CD4-positive, alpha-beta T cell (primary cell): ENCODE measurements around the gene CFLAR. TPM values are rescaled to one million over a fixed set of nuclear protein-coding genes. Genes with fewer than 3 reads are reported as not detected.
"Not testable (repeated sequence)": the region's sequence is repeated elsewhere in the genome, so short reads cannot be mapped to it uniquely, and the experiment has no call there.

Source experiments
- ATAC-seq: fragments of 200-7000 bp; cut with Tn5 transposase; one replicate; pipeline ENCODE4 v1.10.0; 2022; ENCODE audit warnings: mild to moderate bottlenecking; ENCODE audit not compliant: poor library complexity
- CTCF ChIA-PET: fragments of 350-600 bp; sonication (Branson Sonifier 250); formaldehyde crosslinking; loops from one replicate; lab custom pipeline; 2021; ENCODE audit warnings: antibody characterized with exemption, inconsistent platforms; lab: Charles Lee
- POLR2A ChIA-PET: fragments of 350-600 bp; sonication (Branson Sonifier 250); formaldehyde crosslinking; loops from one replicate; lab custom pipeline; 2021; ENCODE audit warnings: antibody characterized with exemption, inconsistent platforms; lab: Charles Lee
- DNase-seq, 14 experiments: peaks; one replicate each; pipeline ENCODE4 v3.0.0-alpha.2; 2013 to 2020; ENCODE audit warnings: mixed read lengths in 2 of 14
- H3K27ac ChIP-seq, 2 donors: one replicate each; pipeline versions ENCODE4 v1.5.1 to v1.7.0; 2013; ENCODE audit warnings: low read length in 2 of 2, low read depth in 1 of 2, mild to moderate bottlenecking in 1 of 2
- H3K27me3 ChIP-seq, 2 experiments: 1 replicate in 1 of 2; 2 replicates in 1 of 2; pipeline versions ENCODE4 v1.6.1 to v1.7.0; 2013; ENCODE audit warnings: low read length in 2 of 2, control low read depth in 1 of 2, mild to moderate bottlenecking in 1 of 2, moderate library complexity in 1 of 2; ENCODE audit not compliant: insufficient read depth in 2 of 2, control insufficient read depth in 1 of 2
- H3K36me3 ChIP-seq: one replicate; pipeline ENCODE4 v1.6.1; 2013; ENCODE audit warnings: low read length, control low read depth; ENCODE audit not compliant: insufficient read depth
- H3K4me1 ChIP-seq: one replicate; pipeline ENCODE4 v1.6.1; 2013; ENCODE audit warnings: low read length, control low read depth; ENCODE audit not compliant: insufficient read depth
- H3K4me3 ChIP-seq: one replicate; pipeline ENCODE4 v1.5.1; 2013; ENCODE audit warnings: mild to moderate bottlenecking, low read length, moderate library complexity
- H3K9me3 ChIP-seq, 2 experiments: 1 replicate in 1 of 2; 2 replicates in 1 of 2; pipeline versions ENCODE4 v1.6.1 to v1.7.0; 2013; ENCODE audit warnings: low read length in 2 of 2, mild to moderate bottlenecking in 2 of 2, control low read depth in 1 of 2, moderate library complexity in 1 of 2; ENCODE audit not compliant: control insufficient read depth in 1 of 2, insufficient read depth in 1 of 2
- H3K27ac Mint-ChIP-seq: one replicate; pipeline ENCODE4 v1.8.0; 2020; ENCODE audit warnings: mixed read lengths
- H3K27me3 Mint-ChIP-seq: one replicate; pipeline ENCODE4 v1.8.0; 2021; ENCODE audit warnings: mixed read lengths
- H3K36me3 Mint-ChIP-seq: one replicate; pipeline ENCODE4 v1.8.0; 2021; ENCODE audit warnings: low read depth, mixed read lengths
- H3K4me1 Mint-ChIP-seq: one replicate; pipeline ENCODE4 v1.8.0; 2021; ENCODE audit warnings: low read depth, mixed read lengths
- H3K4me3 Mint-ChIP-seq: one replicate; pipeline ENCODE4 v1.8.0; 2020; ENCODE audit warnings: mild to moderate bottlenecking, mixed read lengths
- H3K9me3 Mint-ChIP-seq: one replicate; pipeline ENCODE4 v1.8.0; 2020; ENCODE audit warnings: mixed read lengths
- CTCF ChIP-seq: fragments of 200-600 bp; IDR thresholded peaks from one replicate; pipeline ENCODE4 v1.8.0; 2022; ENCODE audit warnings: antibody characterized with exemption, mild to moderate bottlenecking
- intact Hi-C, 2 experiments: fragments of 100-400 bp; cut with DNase I in 1 of 2; cut with micrococcal nuclease in 1 of 2; formaldehyde crosslinking; loops; one replicate each; pipeline versions ENCODE4 v1.15.1 to v1.9.0; 2023 to 2025; cut with DNase I, micrococcal nuclease
- total RNA-seq, 174 experiments: library from RNA in 2 of 174; stranded (reverse) in 2 of 174; gene quantifications; one replicate each; pipeline ENCODE4 v1.2.3 and lab custom pipeline; 2021 to 2026

The CFLAR gene
- total RNA-seq, 2 experiments from 2014 or later: 178 to 181 TPM

DNA sequence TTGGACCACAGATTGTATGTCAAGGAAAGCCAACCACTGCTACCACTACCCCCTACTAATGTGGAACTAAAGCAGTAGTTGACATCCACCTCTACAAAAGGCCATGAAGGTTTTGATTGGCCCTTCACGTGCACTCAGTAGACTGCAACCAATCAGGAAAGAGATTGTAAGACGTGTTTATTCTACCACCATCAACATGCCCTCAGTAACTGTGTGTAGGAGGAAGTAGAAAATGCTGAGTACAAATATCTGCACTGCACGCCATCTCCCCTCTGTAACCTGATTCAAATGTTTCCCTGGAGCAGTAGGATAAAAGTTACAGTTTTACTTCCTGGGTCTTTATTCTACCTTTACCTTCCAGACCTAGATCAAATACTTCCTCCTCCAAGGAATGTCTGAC, 64.0 kb downstream of the CFLAR start:
- intact Hi-C loops: loop anchor here (5.0 kb wide), 3 partner anchors 92 to 997 kb away; no protein-coding TSS in a partner anchor

GRCh38 chr2:201182650-201183364, 66.8 kb downstream of the CFLAR start, which contains the start of gene CASP10:
Gene CASP10, plus strand, starts transcription at chr2:201183141. Its CDS starts 2,637 bp downstream, at chr2:201185778.
- peak within 1 kb of the TSS; percentile 62 to 69 for H3K27ac ChIP-seq
- peak within 1 kb of the TSS; percentile 91 for H3K27ac Mint-ChIP-seq
- peak within 1 kb of the TSS; percentile 77 for H3K4me3 ChIP-seq
- peaks cover 38% of the 10 kb centered on the region for H3K4me1 ChIP-seq
- TF ChIP-seq CTCF: peak; percentile 64
- intact Hi-C loops: loop anchor here (1.0 to 5.0 kb wide), 7 partner anchors 8 to 994 kb away; partner anchors contain the start of gene ORC2 (in 1 of the 2)
- H3K9me3 ChIP-seq: no peaks in the 10 kb centered on the region
- ATAC-seq (peak; percentile 89), DNase-seq (peak in 4 of 14 experiments; percentile 39 to 89 (median 88))
- H3K27me3 Mint-ChIP-seq: no peaks in the 10 kb centered on the region
- peaks cover 45% of the 10 kb centered on the region for H3K4me1 Mint-ChIP-seq
- H3K36me3 Mint-ChIP-seq: peaks cover 38% of the 10 kb centered on the region
- CTCF ChIA-PET: interaction anchor here (0.6 to 2.7 kb wide), 26 partner anchors 11 to 316 kb away, joined by 3 to 105 read pairs (median 4); partner anchors contain the start of genes CFLAR and ORC2
- POLR2A ChIA-PET: interaction anchor here (0.6 to 3.3 kb wide), 26 partner anchors 9 to 319 kb away, joined by 3 to 120 read pairs (median 5); partner anchors contain the start of genes CASP8, CFLAR, CLK1 and NIF3L1
- H3K9me3 Mint-ChIP-seq: no peaks in the 10 kb centered on the region
- H3K27me3 ChIP-seq: no peaks in the 10 kb centered on the region
- H3K4me3 Mint-ChIP-seq: peak within 1 kb of the TSS; percentile 96
- H3K36me3 ChIP-seq: peaks cover 15% of the 10 kb centered on the region

More for the DNA sequence above, 64.0 kb downstream of the CFLAR start:
- Mint-ChIP-seq H3K36me3 (peaks cover 16% of the 10 kb centered on the region), H3K9me3 (no peaks in the 10 kb centered on the region), H3K27ac (no peak overlapping the region), H3K4me3 (no peak overlapping the region), H3K4me1 (peaks cover 25% of the 10 kb centered on the region), H3K27me3 (no peaks in the 10 kb centered on the region)
- peaks cover 25% of the 10 kb centered on the region for H3K4me1 ChIP-seq
- no peaks in the 10 kb centered on the region for H3K9me3 ChIP-seq
- CTCF ChIA-PET: interaction anchor here (1.0 kb wide), 1 partner anchor 52 kb away, joined by 5 read pairs; no protein-coding TSS in a partner anchor
- TF ChIP-seq CTCF: no peak
- no peak overlapping the region for H3K27ac ChIP-seq
- ATAC-seq (no peak), DNase-seq (peak in 2 of 14 experiments; percentile 24 to 37)
- POLR2A ChIA-PET: interaction anchor here (1.3 kb wide), 1 partner anchor 53 kb away, joined by 7 read pairs; no protein-coding TSS in a partner anchor
- H3K4me3 ChIP-seq: no peak overlapping the region
- H3K36me3 ChIP-seq: no peaks in the 10 kb centered on the region
- H3K27me3 ChIP-seq: no peaks in the 10 kb centered on the region

DNA sequence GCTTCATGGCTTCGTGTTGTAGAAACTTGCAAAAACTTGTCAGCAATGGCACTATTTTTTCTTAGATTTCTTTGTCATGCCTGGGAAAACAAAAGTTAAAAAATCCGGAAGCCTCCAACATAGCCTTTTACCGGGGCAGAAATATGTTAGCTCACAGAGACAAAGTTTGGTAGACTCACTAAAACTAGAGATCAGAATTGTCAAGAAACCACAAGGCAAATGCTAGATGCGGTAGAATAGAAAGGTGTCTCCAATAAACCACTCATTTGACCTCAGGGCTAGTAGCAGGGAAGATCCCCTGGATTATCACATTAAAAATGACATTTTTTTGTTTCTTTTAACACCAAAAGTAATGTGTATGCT, 67.4 kb downstream of the CFLAR start:
- ChIA-PET POLR2A (interaction anchor here (0.7 to 3.3 kb wide), 22 partner anchors 9 to 319 kb away, joined by 3 to 120 read pairs (median 5); partner anchors contain the start of genes CASP8, CFLAR, CLK1 and NIF3L1), CTCF (interaction anchor here (0.9 to 2.7 kb wide), 21 partner anchors 10 to 316 kb away, joined by 3 to 105 read pairs (median 5); partner anchors contain the start of genes CFLAR and ORC2)
- TF ChIP-seq CTCF: no peak
- Histone ChIP-seq H3K36me3 (peaks cover 21% of the 10 kb centered on the region), H3K27ac (peak overlapping the region; percentile 62 to 69), H3K9me3 (no peaks in the 10 kb centered on the region), H3K4me1 (peaks cover 42% of the 10 kb centered on the region), H3K27me3 (no peaks in the 10 kb centered on the region), H3K4me3 (peak overlapping the region; percentile 77)
- ATAC-seq (peak; percentile 13), DNase-seq (peak in 3 of 14 experiments; percentile 16 to 41 (median 32))
- intact Hi-C loops: loop anchor here (1.0 to 5.0 kb wide), 7 partner anchors 8 to 994 kb away; partner anchors contain the start of gene ORC2 (in 1 of the 2)
- peak overlapping the region; percentile 91 for H3K27ac Mint-ChIP-seq
- H3K4me3 Mint-ChIP-seq: peak overlapping the region; percentile 96
- peaks cover 43% of the 10 kb centered on the region for H3K36me3 Mint-ChIP-seq
- peaks cover 50% of the 10 kb centered on the region for H3K4me1 Mint-ChIP-seq
- H3K27me3 Mint-ChIP-seq: no peaks in the 10 kb centered on the region
- H3K9me3 Mint-ChIP-seq: no peaks in the 10 kb centered on the region

DNA sequence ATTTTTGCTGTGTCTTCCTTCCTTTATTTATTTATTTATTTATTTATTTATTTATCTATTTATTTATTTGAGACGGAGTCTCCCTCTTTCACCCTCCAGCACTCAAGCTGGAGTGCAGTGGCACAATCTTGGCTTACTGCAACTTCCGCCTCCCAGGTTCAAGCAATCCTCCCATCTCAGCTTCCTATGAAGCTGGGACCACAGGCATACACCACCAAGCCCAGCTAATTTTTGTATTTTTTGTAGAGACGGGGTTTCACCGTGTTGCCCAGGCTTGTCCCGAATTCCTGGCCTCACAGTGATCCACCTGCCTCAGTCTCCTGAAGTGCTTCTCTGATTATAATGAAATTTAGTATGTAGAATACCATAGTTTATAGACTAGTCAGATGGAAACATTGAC, 67.9 kb downstream of the CFLAR start:
- H3K27me3 Mint-ChIP-seq, H3K9me3 ChIP-seq, H3K27me3 ChIP-seq, ATAC-seq, H3K9me3 Mint-ChIP-seq: not testable (repeated sequence)
- peak in 4 of 14 experiments; percentile 16 to 31 (median 23) for DNase-seq
- CTCF ChIA-PET: interaction anchor here (1.1 to 2.7 kb wide), 10 partner anchors 10 to 221 kb away, joined by 3 to 105 read pairs (median 8); partner anchors contain the start of genes CFLAR and ORC2
- Mint-ChIP-seq H3K36me3 (peaks cover 48% of the 10 kb centered on the region), H3K27ac (peak overlapping the region; percentile 91), H3K4me3 (peak overlapping the region; percentile 90), H3K4me1 (peaks cover 53% of the 10 kb centered on the region)
- POLR2A ChIA-PET: interaction anchor here (1.1 to 3.3 kb wide), 8 partner anchors 8 to 265 kb away, joined by 3 to 120 read pairs (median 9); partner anchors contain the start of gene CASP8
- Histone ChIP-seq H3K27ac (peak overlapping the region; percentile 27 to 50), H3K4me3 (peak overlapping the region; percentile 77), H3K36me3 (peaks cover 25% of the 10 kb centered on the region), H3K4me1 (peaks cover 47% of the 10 kb centered on the region)
- intact Hi-C loops: loop anchor here (1.0 to 5.0 kb wide), 7 partner anchors 7 to 993 kb away; partner anchors contain the start of gene ORC2 (in 1 of the 2)
